Inferior parietal cortex (tissue), 1 donor: ENCODE results near the gene NR4A2.

ENCODE experiments used
- DNase-seq: peaks from one replicate; pipeline ENCODE4 v3.0.0-alpha.2; 2016; ENCODE audit errors: extremely low spot score

NR4A2 gene

GRCh38 chr2:156332534-156333273 is at the start of gene NR4A2:
Gene NR4A2, minus strand, starts transcription at chr2:156332721. Its CDS starts 2,535 bp downstream, at chr2:156330186.
- peak; percentile 92 for DNase-seq

GRCh38 chr2:156380117-156380645 is 47.7 kb upstream of the NR4A2 start:
- no peak for DNase-seq

GRCh38 chr2:156379714-156380113 is 47.2 kb upstream of the NR4A2 start:
- DNase-seq, result no peak

GRCh38 chr2:156379071-156379470 is 46.5 kb upstream of the NR4A2 start:
- DNase-seq, result no peak

- DNase-seq, result no peak
These were observed 34.2 kb upstream of the NR4A2 start for GRCh38 chr2:156366753-156367152.

- peak; percentile 44 for DNase-seq
These were observed 30.6 kb upstream of the NR4A2 start for GRCh38 chr2:156363141-156363540.

- no peak for DNase-seq
These were observed 23.7 kb upstream of the NR4A2 start for GRCh38 chr2:156356014-156356754.

GRCh38 chr2:156352911-156353310 is 20.4 kb upstream of the NR4A2 start:
- no peak for DNase-seq

- no peak for DNase-seq
These were observed 18.0 kb upstream of the NR4A2 start for GRCh38 chr2:156350374-156351142.

GRCh38 chr2:156349605-156350004 is 17.1 kb upstream of the NR4A2 start:
- no peak for DNase-seq

GRCh38 chr2:156349161-156349560 is 16.6 kb upstream of the NR4A2 start:
- no peak for DNase-seq

- DNase-seq, result no peak
These were observed 14.9 kb upstream of the NR4A2 start for GRCh38 chr2:156347431-156347830.

GRCh38 chr2:156346731-156347130 is 14.2 kb upstream of the NR4A2 start:
- no peak for DNase-seq

GRCh38 chr2:156345582-156345981 is 13.1 kb upstream of the NR4A2 start:
- no peak for DNase-seq

GRCh38 chr2:156343940-156344301 is 11.4 kb upstream of the NR4A2 start:
- DNase-seq, result no peak

- no peak for DNase-seq
These were observed 10.8 kb upstream of the NR4A2 start for GRCh38 chr2:156343096-156343939.

GRCh38 chr2:156342254-156343095 is 10.0 kb upstream of the NR4A2 start:
- DNase-seq, result peak; percentile 91

- DNase-seq, result peak; percentile 83
These were observed 9.1 kb upstream of the NR4A2 start for GRCh38 chr2:156341452-156342253.

GRCh38 chr2:156340804-156341451 is 8.4 kb upstream of the NR4A2 start:
- peak; percentile 68 for DNase-seq
